ENCODE data around the gene UBXN11.
"Not testable (repeated sequence)": the region's sequence is repeated elsewhere in the genome, so short reads cannot be mapped to it uniquely, and the experiment has no call there.

Gene UBXN11

DNA sequence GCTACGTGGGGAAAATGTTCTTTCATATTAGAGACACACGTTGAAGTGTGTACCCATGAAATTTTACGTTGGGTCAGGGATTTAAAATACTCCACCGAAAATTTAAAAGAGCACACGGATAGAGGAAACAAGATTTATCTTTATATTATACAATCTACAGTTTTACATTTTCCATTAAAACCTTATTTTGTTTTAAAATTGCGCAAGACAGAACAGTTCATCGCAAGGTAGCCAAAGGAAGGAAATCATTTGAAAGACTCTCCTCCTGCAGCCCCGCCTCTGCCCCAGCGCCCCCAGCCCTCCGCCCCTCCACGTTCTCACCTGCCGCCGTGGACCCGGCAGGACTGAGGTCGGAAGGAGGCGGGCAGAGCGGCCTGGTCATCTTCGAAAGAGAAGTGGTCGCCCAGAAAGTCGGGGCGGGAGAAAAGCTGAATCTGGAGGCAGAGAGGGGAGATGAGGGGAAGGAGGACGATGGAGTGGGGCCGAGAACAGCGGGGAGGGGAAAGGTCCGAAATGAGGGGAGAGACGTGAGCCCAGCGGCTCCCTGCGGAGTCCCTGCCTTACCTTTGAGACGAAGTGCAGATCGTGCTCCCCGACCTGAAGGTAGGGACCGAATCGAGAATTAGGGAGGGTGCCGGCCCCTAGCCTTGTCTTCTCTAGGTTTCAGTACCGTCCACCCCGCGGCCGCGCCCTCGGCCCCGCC is 29.5 kb upstream of the UBXN11 start:
- peak overlapping the region; percentile 52 for H3K4me3 ChIP-seq (ENCODE audit: extremely low read depth, insufficient read depth, low read length, poor library complexity, severe bottlenecking)
- H3K36me3 ChIP-seq (ENCODE audit: control insufficient read depth, insufficient read depth, low read length) = no peaks in the 10 kb centered on the region
- no peaks in the 10 kb centered on the region for H3K9me3 ChIP-seq (ENCODE audit: control insufficient read depth, low read length)
- H3K4me1 ChIP-seq (ENCODE audit: control insufficient read depth, insufficient read depth, low read length, poor library complexity, severe bottlenecking) = peaks cover 14% of the 10 kb centered on the region
- H3K27ac ChIP-seq (ENCODE audit: low read depth, low read length, severe bottlenecking) = no peak overlapping the region
- WGBS, 2 experiments (ENCODE audit: insufficient coverage in 2 of 2) = 1 to 3% methylated on average over 28 to 34 of the region's 41 CpGs

DNA sequence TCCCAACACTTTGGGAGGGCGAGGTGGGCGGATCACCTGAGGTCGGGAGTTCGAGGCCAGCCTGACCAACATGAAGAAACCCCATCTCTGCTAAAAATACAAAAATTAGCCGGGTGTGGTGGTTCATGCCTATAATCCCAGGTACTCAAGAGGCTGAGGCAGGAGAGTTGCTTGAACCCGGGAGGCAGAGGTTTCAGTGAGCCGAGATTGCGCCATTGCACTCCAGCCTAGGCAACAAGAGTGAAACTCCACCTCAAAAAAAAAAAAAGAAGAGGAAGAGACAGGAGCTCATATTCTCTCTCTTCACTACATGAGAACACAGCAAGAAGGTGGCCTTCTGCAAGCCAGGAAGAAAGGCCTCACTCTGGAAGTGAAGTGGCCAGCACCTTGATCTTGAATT is 26.9 kb upstream of the UBXN11 start:
- H3K27ac ChIP-seq (ENCODE audit: low read depth, low read length, severe bottlenecking); H3K36me3 ChIP-seq (ENCODE audit: control insufficient read depth, insufficient read depth, low read length); H3K9me3 ChIP-seq (ENCODE audit: control insufficient read depth, low read length); H3K4me3 ChIP-seq (ENCODE audit: extremely low read depth, insufficient read depth, low read length, poor library complexity, severe bottlenecking): not testable (repeated sequence)
- WGBS, 2 experiments (ENCODE audit: insufficient coverage in 2 of 2) = 89 to 92% methylated on average over 4 to 5 of the region's 8 CpGs
- peaks cover 13% of the 10 kb centered on the region for H3K4me1 ChIP-seq (ENCODE audit: control insufficient read depth, insufficient read depth, low read length, poor library complexity, severe bottlenecking)

DNA sequence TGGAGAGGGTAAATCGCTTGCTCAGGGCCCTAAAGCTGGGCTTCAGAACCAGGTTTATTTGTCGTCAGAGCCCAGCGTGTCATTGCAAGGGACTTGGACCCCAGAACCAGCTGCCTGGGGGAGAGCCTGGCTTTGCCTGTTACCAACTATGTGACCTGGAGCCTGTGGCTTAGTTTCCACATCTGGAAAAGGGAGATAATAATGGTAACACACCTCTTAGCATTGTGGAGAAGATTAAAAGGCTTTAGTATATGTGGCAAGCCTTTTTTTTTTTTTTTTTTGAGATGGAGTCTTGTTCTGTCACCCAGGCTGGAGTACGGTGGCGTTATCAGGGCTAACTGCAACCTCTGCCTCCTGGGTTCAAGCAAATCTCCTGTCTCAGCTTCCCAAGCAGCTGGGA is 23.8 kb upstream of the UBXN11 start:
- Histone ChIP-seq H3K4me3 (ENCODE audit: extremely low read depth, insufficient read depth, low read length, poor library complexity, severe bottlenecking) (no peak overlapping the region), H3K9me3 (ENCODE audit: control insufficient read depth, low read length) (no peaks in the 10 kb centered on the region), H3K36me3 (ENCODE audit: control insufficient read depth, insufficient read depth, low read length) (no peaks in the 10 kb centered on the region), H3K27ac (ENCODE audit: low read depth, low read length, severe bottlenecking) (no peak overlapping the region), H3K4me1 (ENCODE audit: control insufficient read depth, insufficient read depth, low read length, poor library complexity, severe bottlenecking) (peaks cover 12% of the 10 kb centered on the region)
- WGBS, 2 experiments (ENCODE audit: insufficient coverage in 2 of 2) = 92 to 94% methylated on average over 3 of the region's 5 CpGs

DNA sequence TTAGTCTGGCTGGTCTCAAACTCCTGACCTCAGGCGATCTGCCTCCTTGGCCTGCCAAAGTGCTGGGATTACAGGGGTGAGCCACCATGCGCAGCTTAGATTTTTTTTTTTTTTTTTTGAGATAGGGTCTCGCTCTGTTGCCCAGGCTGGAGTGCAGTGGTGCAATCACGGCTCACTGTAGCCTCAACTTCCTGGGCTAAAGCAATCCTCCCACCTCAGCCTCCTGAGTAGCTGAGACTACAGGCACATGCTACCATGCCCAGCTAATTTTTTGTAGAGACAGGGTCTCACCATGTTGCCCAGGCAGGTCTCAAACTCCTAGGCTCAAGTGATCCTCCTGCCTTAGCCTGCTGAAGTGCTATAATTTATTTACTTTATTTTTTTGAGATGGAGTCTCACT is 22.9 kb upstream of the UBXN11 start:
- H3K36me3 ChIP-seq (ENCODE audit: control insufficient read depth, insufficient read depth, low read length); H3K27ac ChIP-seq (ENCODE audit: low read depth, low read length, severe bottlenecking); H3K9me3 ChIP-seq (ENCODE audit: control insufficient read depth, low read length); H3K4me3 ChIP-seq (ENCODE audit: extremely low read depth, insufficient read depth, low read length, poor library complexity, severe bottlenecking): not testable (repeated sequence)
- 91 to 100% methylated on average over 1 to 3 of the region's 4 CpGs for WGBS, 2 experiments (ENCODE audit: insufficient coverage in 2 of 2)
- H3K4me1 ChIP-seq (ENCODE audit: control insufficient read depth, insufficient read depth, low read length, poor library complexity, severe bottlenecking) = peaks cover 12% of the 10 kb centered on the region

DNA sequence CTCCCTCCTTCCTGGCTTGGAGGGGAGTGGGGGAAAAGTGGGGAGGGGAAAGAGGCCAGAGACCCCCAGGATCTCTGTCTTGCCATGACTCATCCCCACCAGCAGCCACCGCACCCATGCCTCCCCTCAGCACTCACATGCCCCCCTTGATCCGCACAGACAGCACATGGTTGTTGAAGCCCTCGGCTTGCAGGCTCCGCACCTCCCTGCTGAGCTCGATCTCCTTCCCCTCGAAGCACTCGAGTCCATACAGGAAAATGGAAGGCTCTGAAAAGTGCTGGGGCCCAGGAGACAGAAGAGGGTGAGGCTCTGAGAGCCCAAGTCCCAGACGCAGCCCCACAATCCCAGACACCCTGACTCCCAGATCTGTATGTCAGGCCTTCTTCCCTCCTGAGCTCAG is 22.2 kb upstream of the UBXN11 start:
- whole genome bisulfite sequencing, 2 experiments (ENCODE audit: insufficient coverage in 2 of 2) = 81 to 90% methylated on average over 6 to 7 of the region's 8 CpGs
- Histone ChIP-seq H3K9me3 (ENCODE audit: control insufficient read depth, low read length) (no peaks in the 10 kb centered on the region), H3K4me3 (ENCODE audit: extremely low read depth, insufficient read depth, low read length, poor library complexity, severe bottlenecking) (no peak overlapping the region), H3K36me3 (ENCODE audit: control insufficient read depth, insufficient read depth, low read length) (peaks cover 3% of the 10 kb centered on the region), H3K27ac (ENCODE audit: low read depth, low read length, severe bottlenecking) (no peak overlapping the region), H3K4me1 (ENCODE audit: control insufficient read depth, insufficient read depth, low read length, poor library complexity, severe bottlenecking) (peaks cover 12% of the 10 kb centered on the region)

DNA sequence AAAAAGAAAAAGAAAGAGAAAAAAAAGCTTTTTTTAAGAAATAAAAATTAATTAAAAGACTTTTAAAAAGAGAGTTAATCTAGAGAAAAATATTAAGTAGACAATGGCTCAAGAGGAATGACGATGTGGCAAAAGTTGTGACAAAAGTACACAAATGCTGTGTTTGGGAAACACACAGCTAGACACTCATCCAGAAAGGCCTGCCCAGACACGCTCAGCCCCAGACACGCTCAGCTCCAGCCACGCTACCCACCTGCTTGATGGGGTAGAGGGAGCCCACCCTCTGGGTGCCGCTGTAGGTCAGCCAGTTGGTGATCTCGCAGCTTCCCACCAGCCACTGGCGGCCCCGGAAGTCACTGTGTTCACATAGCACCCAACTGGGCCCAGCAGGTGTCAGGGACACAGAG is 21.5 kb upstream of the UBXN11 start:
- no peak overlapping the region for H3K4me3 ChIP-seq (ENCODE audit: extremely low read depth, insufficient read depth, low read length, poor library complexity, severe bottlenecking)
- H3K9me3 ChIP-seq (ENCODE audit: control insufficient read depth, low read length) = no peaks in the 10 kb centered on the region
- H3K27ac ChIP-seq (ENCODE audit: low read depth, low read length, severe bottlenecking) = no peak overlapping the region
- peaks cover 3% of the 10 kb centered on the region for H3K36me3 ChIP-seq (ENCODE audit: control insufficient read depth, insufficient read depth, low read length)
- 79 to 88% methylated on average over 7 to 8 of the region's 8 CpGs for WGBS, 2 experiments (ENCODE audit: insufficient coverage in 2 of 2)
- H3K4me1 ChIP-seq (ENCODE audit: control insufficient read depth, insufficient read depth, low read length, poor library complexity, severe bottlenecking) = peaks cover 12% of the 10 kb centered on the region

DNA sequence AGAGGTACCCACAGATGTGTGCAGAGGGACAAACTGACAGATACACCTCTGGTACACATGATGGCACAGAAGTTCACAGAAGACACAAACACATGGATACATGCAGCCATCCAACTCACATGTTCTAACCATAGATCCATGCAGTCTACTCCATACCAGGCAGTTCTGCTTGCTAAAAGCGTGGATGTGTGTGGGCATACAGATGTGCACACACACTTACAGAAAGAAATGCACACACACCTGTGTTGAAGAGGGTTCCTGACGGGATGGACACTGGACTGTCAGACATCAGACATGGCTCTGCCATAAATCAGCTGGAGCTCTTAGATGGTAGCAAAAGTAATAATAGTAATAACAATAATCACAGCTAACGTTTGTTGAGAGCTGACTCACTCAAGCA is 18.1 kb upstream of the UBXN11 start:
- H3K4me3 ChIP-seq (ENCODE audit: extremely low read depth, insufficient read depth, low read length, poor library complexity, severe bottlenecking) = no peak overlapping the region
- H3K36me3 ChIP-seq (ENCODE audit: control insufficient read depth, insufficient read depth, low read length) = peaks cover 3% of the 10 kb centered on the region
- 83 to 100% methylated on average over 1 to 2 of the region's 3 CpGs for WGBS, 2 experiments (ENCODE audit: insufficient coverage in 2 of 2)
- no peak overlapping the region for H3K27ac ChIP-seq (ENCODE audit: low read depth, low read length, severe bottlenecking)
- H3K9me3 ChIP-seq (ENCODE audit: control insufficient read depth, low read length) = no peaks in the 10 kb centered on the region
- peaks cover 15% of the 10 kb centered on the region for H3K4me1 ChIP-seq (ENCODE audit: control insufficient read depth, insufficient read depth, low read length, poor library complexity, severe bottlenecking)

DNA sequence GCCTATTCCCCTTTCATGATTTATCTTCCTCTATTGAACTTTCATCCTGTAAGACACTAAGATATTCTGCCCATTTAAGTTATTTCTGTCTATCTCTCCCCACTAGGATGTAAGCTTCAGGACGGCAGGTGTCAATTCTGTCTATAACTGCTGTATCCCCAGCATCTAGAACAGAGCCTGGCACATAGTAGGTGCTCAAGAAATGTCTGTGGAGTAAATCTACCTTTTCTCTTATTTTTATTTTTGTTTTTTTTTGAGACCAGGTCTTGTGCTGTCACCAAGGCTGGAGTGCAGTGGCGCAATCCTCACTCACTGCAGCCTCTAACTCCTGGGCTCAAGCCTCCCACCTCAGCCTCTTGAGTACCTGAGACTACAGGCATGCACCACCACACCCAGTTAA is 16.9 kb upstream of the UBXN11 start:
- WGBS, 2 experiments (ENCODE audit: insufficient coverage in 2 of 2) = 100% methylated on average over 1 of the region's 2 CpGs
- H3K27ac ChIP-seq (ENCODE audit: low read depth, low read length, severe bottlenecking) = no peak overlapping the region
- H3K36me3 ChIP-seq (ENCODE audit: control insufficient read depth, insufficient read depth, low read length) = peaks cover 3% of the 10 kb centered on the region
- no peaks in the 10 kb centered on the region for H3K9me3 ChIP-seq (ENCODE audit: control insufficient read depth, low read length)
- H3K4me3 ChIP-seq (ENCODE audit: extremely low read depth, insufficient read depth, low read length, poor library complexity, severe bottlenecking) = no peak overlapping the region
- peaks cover 7% of the 10 kb centered on the region for H3K4me1 ChIP-seq (ENCODE audit: control insufficient read depth, insufficient read depth, low read length, poor library complexity, severe bottlenecking)

DNA sequence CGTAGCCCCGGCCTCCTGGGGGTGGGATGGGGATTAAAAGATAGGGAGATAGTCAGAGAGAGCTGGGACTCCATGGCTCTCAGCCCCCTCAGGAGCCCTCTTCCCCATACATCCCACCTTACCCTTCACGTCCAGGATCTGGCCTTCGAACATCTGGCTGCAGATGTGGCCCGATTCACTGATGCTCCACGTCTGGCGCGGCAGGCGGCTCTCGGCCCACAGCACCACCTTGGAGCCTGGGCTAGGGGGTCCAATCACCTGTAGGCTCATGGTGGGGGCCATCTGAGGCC is 15.6 kb upstream of the UBXN11 start:
- H3K27ac ChIP-seq (ENCODE audit: low read depth, low read length, severe bottlenecking) = no peak overlapping the region
- peaks cover 13% of the 10 kb centered on the region for H3K4me1 ChIP-seq (ENCODE audit: control insufficient read depth, insufficient read depth, low read length, poor library complexity, severe bottlenecking)
- 93 to 94% methylated on average over 7 to 8 of the region's 10 CpGs for WGBS, 2 experiments (ENCODE audit: insufficient coverage in 2 of 2)
- H3K9me3 ChIP-seq (ENCODE audit: control insufficient read depth, low read length) = no peaks in the 10 kb centered on the region
- no peak overlapping the region for H3K4me3 ChIP-seq (ENCODE audit: extremely low read depth, insufficient read depth, low read length, poor library complexity, severe bottlenecking)
- H3K36me3 ChIP-seq (ENCODE audit: control insufficient read depth, insufficient read depth, low read length) = peaks cover 3% of the 10 kb centered on the region

DNA sequence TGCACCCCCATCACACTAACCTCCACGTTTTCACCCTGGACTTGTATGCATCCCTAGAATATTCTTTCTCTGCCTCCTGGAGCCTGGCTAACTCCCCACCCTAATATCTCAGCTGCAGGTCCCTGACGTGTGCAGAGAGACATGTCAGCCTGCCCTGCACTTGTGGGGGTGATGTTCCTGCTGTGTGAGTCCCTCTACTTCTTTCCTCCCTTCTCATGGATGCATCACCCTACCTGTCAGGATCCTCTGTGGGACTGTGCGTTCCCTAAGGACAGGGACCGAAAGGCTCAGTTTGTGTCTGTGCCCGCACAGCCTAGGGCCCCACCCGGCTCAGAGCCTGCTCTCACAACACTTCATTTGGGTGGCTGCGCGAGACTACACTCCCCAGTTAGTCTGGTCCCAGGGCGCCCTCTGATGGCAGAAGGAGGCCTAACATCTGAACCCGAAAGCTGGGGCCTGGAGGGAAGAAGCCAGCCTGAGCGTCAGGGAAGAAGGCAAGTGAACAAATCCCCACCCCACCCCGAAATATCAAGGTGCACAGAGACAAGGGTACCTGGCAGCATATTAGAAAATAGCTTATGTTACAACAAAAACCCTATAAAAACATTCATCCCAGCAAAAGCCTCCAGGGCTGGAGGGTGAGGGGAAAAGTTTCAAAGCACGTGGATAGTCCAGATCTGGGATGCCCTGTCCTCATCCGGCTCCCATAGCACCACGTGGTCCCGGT is 15.0 kb upstream of the UBXN11 start:
- WGBS, 2 experiments (ENCODE audit: insufficient coverage in 2 of 2) = 38 to 47% methylated on average over 6 to 10 of the region's 16 CpGs
- H3K27ac ChIP-seq (ENCODE audit: low read depth, low read length, severe bottlenecking) = no peak overlapping the region
- H3K4me1 ChIP-seq (ENCODE audit: control insufficient read depth, insufficient read depth, low read length, poor library complexity, severe bottlenecking) = peaks cover 14% of the 10 kb centered on the region
- no peak overlapping the region for H3K4me3 ChIP-seq (ENCODE audit: extremely low read depth, insufficient read depth, low read length, poor library complexity, severe bottlenecking)
- H3K9me3 ChIP-seq (ENCODE audit: control insufficient read depth, low read length) = no peaks in the 10 kb centered on the region
- peaks cover 3% of the 10 kb centered on the region for H3K36me3 ChIP-seq (ENCODE audit: control insufficient read depth, insufficient read depth, low read length)

DNA sequence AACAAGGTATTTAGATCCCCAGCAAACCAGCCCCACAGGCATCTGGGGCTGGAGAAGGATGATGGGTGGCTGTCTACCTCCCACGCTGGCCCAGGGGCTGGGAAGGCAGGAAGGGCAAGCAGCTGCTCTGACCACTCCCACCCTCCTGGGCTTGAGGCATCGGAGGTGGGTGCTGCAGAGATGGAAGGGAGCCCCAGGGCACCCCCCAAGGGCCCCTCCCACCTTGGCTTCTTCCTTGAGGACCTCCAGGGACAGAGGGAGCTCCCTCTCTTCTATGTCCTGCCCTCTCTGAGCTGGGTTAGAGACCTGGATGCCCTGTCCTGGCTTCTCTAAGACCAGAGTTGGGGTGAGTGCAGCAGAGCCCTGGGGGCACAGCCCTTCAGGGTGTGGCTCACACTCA is 14.5 kb upstream of the UBXN11 start:
- Histone ChIP-seq H3K9me3 (ENCODE audit: control insufficient read depth, low read length) (no peaks in the 10 kb centered on the region), H3K36me3 (ENCODE audit: control insufficient read depth, insufficient read depth, low read length) (peaks cover 3% of the 10 kb centered on the region), H3K4me3 (ENCODE audit: extremely low read depth, insufficient read depth, low read length, poor library complexity, severe bottlenecking) (no peak overlapping the region), H3K27ac (ENCODE audit: low read depth, low read length, severe bottlenecking) (no peak overlapping the region), H3K4me1 (ENCODE audit: control insufficient read depth, insufficient read depth, low read length, poor library complexity, severe bottlenecking) (peaks cover 17% of the 10 kb centered on the region)
- WGBS, 2 experiments (ENCODE audit: insufficient coverage in 2 of 2) = 73 to 100% methylated on average over 1 to 2 of the region's 2 CpGs

All from mesodermal cell (in vitro differentiated cells).